ENCODE results near the gene IL1RAPL1. TPM values are rescaled to one million over a fixed set of nuclear protein-coding genes. Genes with fewer than 3 reads are reported as not detected.

The IL1RAPL1 gene
- polyA plus RNA-seq, 1 of the 3 experiments (the other 2 are of a cell fraction), result 2.8 TPM

- no peaks in the 10 kb centered on the region for H3K9me3 ChIP-seq
- H3K36me3 ChIP-seq (replicated peaks in 1 of 2; ENCODE audit: control insufficient read depth in 1 of 2, insufficient read depth in 2 of 2, low read length in 1 of 2), result no peaks in the 10 kb centered on the region
- H3K27ac ChIP-seq (ENCODE audit: low read depth in 2 of 2, low read length in 1 of 2), result no peak overlapping the region
- no peak overlapping the region for H2AFZ ChIP-seq (ENCODE audit: low read depth)
- ChIA-PET CTCF (no interaction called here), POLR2A (no interaction called here)
- H4K20me1 ChIP-seq (ENCODE audit: insufficient read depth), result no peaks in the 10 kb centered on the region
- TF ChIP-seq, protein P1, sequence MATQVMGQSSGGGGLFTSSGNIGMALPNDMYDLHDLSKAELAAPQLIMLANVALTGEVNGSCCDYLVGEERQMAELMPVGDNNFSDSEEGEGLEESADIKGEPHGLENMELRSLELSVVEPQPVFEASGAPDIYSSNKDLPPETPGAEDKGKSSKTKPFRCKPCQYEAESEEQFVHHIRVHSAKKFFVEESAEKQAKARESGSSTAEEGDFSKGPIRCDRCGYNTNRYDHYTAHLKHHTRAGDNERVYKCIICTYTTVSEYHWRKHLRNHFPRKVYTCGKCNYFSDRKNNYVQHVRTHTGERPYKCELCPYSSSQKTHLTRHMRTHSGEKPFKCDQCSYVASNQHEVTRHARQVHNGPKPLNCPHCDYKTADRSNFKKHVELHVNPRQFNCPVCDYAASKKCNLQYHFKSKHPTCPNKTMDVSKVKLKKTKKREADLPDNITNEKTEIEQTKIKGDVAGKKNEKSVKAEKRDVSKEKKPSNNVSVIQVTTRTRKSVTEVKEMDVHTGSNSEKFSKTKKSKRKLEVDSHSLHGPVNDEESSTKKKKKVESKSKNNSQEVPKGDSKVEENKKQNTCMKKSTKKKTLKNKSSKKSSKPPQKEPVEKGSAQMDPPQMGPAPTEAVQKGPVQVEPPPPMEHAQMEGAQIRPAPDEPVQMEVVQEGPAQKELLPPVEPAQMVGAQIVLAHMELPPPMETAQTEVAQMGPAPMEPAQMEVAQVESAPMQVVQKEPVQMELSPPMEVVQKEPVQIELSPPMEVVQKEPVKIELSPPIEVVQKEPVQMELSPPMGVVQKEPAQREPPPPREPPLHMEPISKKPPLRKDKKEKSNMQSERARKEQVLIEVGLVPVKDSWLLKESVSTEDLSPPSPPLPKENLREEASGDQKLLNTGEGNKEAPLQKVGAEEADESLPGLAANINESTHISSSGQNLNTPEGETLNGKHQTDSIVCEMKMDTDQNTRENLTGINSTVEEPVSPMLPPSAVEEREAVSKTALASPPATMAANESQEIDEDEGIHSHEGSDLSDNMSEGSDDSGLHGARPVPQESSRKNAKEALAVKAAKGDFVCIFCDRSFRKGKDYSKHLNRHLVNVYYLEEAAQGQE (IDR thresholded peaks at IDR 0.05; ENCODE audit: low read depth, low read length), result no peak
- TF ChIP-seq MXI1 (IDR thresholded peaks at IDR 0.05; ENCODE audit: low read depth, low read length), result no peak
- no peak for TF ChIP-seq JUND (IDR thresholded peaks at IDR 0.05)
- TF ChIP-seq NRF1 (IDR thresholded peaks at IDR 0.05; ENCODE audit: low read depth, low read length), result no peak
- no peak for TF ChIP-seq CHD2 (IDR thresholded peaks at IDR 0.05; ENCODE audit: low read length, partially characterized antibody)
- TF ChIP-seq FOXM1 (IDR thresholded peaks at IDR 0.05; ENCODE audit: low read depth), result no peak
- TF ChIP-seq ELF1 (IDR thresholded peaks at IDR 0.05), result no peak
- TF ChIP-seq NFIC (IDR thresholded peaks at IDR 0.05; ENCODE audit: borderline replicate concordance), result no peak
- no peak for TF ChIP-seq FOSL2 (IDR thresholded peaks at IDR 0.05; ENCODE audit: borderline replicate concordance, low read depth)
- TF ChIP-seq, protein P2, sequence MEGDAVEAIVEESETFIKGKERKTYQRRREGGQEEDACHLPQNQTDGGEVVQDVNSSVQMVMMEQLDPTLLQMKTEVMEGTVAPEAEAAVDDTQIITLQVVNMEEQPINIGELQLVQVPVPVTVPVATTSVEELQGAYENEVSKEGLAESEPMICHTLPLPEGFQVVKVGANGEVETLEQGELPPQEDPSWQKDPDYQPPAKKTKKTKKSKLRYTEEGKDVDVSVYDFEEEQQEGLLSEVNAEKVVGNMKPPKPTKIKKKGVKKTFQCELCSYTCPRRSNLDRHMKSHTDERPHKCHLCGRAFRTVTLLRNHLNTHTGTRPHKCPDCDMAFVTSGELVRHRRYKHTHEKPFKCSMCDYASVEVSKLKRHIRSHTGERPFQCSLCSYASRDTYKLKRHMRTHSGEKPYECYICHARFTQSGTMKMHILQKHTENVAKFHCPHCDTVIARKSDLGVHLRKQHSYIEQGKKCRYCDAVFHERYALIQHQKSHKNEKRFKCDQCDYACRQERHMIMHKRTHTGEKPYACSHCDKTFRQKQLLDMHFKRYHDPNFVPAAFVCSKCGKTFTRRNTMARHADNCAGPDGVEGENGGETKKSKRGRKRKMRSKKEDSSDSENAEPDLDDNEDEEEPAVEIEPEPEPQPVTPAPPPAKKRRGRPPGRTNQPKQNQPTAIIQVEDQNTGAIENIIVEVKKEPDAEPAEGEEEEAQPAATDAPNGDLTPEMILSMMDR (IDR thresholded peaks at IDR 0.05), result no peak
- H3K4me1 ChIP-seq (ENCODE audit: control insufficient read depth in 1 of 2, insufficient read depth in 2 of 2, low read depth in 1 of 2, low read length in 1 of 2), result no peaks in the 10 kb centered on the region
- H3K4me2 ChIP-seq, result peak overlapping the region; percentile 64
- no peak overlapping the region for H3K9ac ChIP-seq
- peak overlapping the region in 1 of 2 experiments; percentile 40; a peak in 2 of 4 replicates for H3K4me3 ChIP-seq (ENCODE audit: low read depth in 2 of 2, low read length in 1 of 2)
- H3K79me2 ChIP-seq (ENCODE audit: insufficient read depth), result no peaks in the 10 kb centered on the region
- DNase-seq, result no peak
- H3K27me3 ChIP-seq (ENCODE audit: insufficient read depth), result peaks cover 43% of the 10 kb centered on the region
- 8% methylated on average over 9 of the region's 9 CpGs for WGBS (ENCODE audit: low lambda C conversion rate)
- no peaks in the 10 kb centered on the region for H3F3A ChIP-seq (replicated peaks; ENCODE audit: insufficient read depth)
- H3K9me2 ChIP-seq, result 0 out of 2 replicates have a peak, but pooled peaks cover 3% of the 10 kb centered on the region
Measured at GRCh38 chrX:28586286-28586685, 960 bp upstream of the IL1RAPL1 start.

DNA sequence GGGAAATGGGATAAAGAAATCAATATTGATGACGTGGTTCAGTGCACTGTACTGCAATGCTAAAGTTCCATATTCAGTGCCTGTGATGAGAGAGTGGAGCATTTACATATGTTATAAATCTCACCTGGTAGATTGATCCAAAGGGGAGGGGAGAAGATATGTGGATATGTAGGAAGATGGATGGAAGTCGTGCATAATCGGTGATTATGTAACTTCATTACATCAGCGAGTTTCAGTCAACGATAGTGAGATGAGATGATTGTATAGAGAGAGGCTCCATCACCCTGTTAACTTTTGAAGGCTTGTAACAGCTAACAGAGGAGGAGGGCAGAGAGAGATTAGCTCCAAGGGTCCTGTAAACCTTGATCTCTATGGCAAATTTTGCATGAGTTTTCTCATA is 1.8 kb downstream of the IL1RAPL1 start:
- CTCF ChIA-PET, result interaction anchor here (1.0 kb wide), 1 partner anchor 471 kb away, joined by 3 read pairs; no protein-coding TSS in a partner anchor
- no peaks in the 10 kb centered on the region for H4K20me1 ChIP-seq (ENCODE audit: insufficient read depth)
- H3K27me3 ChIP-seq (ENCODE audit: insufficient read depth), result peaks cover 43% of the 10 kb centered on the region
- H3K4me1 ChIP-seq (ENCODE audit: control insufficient read depth in 1 of 2, insufficient read depth in 2 of 2, low read depth in 1 of 2, low read length in 1 of 2), result no peaks in the 10 kb centered on the region
- no peaks in the 10 kb centered on the region for H3K79me2 ChIP-seq (ENCODE audit: insufficient read depth)
- H3K9me3 ChIP-seq, result no peaks in the 10 kb centered on the region
- H3F3A ChIP-seq (replicated peaks; ENCODE audit: insufficient read depth), result no peaks in the 10 kb centered on the region
- TF ChIP-seq, protein P1 (IDR thresholded peaks at IDR 0.05; ENCODE audit: low read depth, low read length), result no peak
- TF ChIP-seq MXI1 (IDR thresholded peaks at IDR 0.05; ENCODE audit: low read depth, low read length) (no peak), GABPA (IDR thresholded peaks at IDR 0.05; ENCODE audit: low read depth) (no peak)
- H3K9ac ChIP-seq, result no peak overlapping the region
- no peak overlapping the region for H2AFZ ChIP-seq (ENCODE audit: low read depth)
- H3K4me3 ChIP-seq (ENCODE audit: low read depth in 2 of 2, low read length in 1 of 2), result no peak overlapping the region
- POLR2A ChIA-PET, result no interaction called here
- no peak overlapping the region for H3K4me2 ChIP-seq
- no peak overlapping the region for H3K27ac ChIP-seq (ENCODE audit: low read depth in 2 of 2, low read length in 1 of 2)
- no peak for DNase-seq
- 5% methylated on average over 5 of the region's 5 CpGs for WGBS (ENCODE audit: low lambda C conversion rate)
- H3K9me2 ChIP-seq, result 0 out of 2 replicates have a peak, but pooled peaks cover 3% of the 10 kb centered on the region
- no peaks in the 10 kb centered on the region for H3K36me3 ChIP-seq (replicated peaks in 1 of 2; ENCODE audit: control insufficient read depth in 1 of 2, insufficient read depth in 2 of 2, low read length in 1 of 2)

Data from SK-N-SH (cell line).